HFF-Myc (cell line): ENCODE measurements around the gene USP46.

ENCODE experiments used
- DNase-seq: peaks from one replicate; pipeline ENCODE4 v3.0.0-alpha.2; 2011; ENCODE audit warnings: low read depth; ENCODE audit errors: extremely low read depth
- H3K4me3 ChIP-seq: replicated peaks from 2 replicates; pipeline ENCODE4 v1.5.1; 2011; ENCODE audit warnings: low read depth, mild to moderate bottlenecking, control low read depth, low read length
- TF ChIP-seq, protein P1 (sequence below): IDR thresholded peaks from 2 replicates; pipeline ENCODE4 v1.5.1; 2012; ENCODE audit warnings: mild to moderate bottlenecking, low read depth, low read length, control low read depth; ENCODE audit errors: missing control alignments

USP46 gene

DNA sequence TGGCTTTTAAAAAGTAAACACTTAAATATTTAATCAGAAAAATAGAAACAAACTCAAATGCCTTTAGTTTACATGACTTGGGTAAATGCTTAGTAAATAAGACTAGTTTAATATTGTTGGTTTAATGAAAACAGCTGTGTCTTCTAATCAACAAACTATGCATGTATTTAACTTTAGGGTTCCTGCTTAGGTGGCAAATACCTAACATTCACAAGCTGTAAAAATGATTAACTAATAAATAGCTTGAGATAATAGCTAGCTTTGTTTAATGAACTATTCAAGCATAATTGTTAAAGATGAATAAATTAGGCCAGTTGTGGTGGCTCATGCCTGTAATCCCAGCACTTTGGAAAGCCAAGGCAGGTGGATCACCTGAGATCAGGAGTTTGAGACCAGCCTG lies 30.0 kb upstream of the USP46 start:
- TF ChIP-seq, protein P1, sequence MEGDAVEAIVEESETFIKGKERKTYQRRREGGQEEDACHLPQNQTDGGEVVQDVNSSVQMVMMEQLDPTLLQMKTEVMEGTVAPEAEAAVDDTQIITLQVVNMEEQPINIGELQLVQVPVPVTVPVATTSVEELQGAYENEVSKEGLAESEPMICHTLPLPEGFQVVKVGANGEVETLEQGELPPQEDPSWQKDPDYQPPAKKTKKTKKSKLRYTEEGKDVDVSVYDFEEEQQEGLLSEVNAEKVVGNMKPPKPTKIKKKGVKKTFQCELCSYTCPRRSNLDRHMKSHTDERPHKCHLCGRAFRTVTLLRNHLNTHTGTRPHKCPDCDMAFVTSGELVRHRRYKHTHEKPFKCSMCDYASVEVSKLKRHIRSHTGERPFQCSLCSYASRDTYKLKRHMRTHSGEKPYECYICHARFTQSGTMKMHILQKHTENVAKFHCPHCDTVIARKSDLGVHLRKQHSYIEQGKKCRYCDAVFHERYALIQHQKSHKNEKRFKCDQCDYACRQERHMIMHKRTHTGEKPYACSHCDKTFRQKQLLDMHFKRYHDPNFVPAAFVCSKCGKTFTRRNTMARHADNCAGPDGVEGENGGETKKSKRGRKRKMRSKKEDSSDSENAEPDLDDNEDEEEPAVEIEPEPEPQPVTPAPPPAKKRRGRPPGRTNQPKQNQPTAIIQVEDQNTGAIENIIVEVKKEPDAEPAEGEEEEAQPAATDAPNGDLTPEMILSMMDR: no peak
- H3K4me3 ChIP-seq: no peak overlapping the region
- DNase-seq: no peak

DNA sequence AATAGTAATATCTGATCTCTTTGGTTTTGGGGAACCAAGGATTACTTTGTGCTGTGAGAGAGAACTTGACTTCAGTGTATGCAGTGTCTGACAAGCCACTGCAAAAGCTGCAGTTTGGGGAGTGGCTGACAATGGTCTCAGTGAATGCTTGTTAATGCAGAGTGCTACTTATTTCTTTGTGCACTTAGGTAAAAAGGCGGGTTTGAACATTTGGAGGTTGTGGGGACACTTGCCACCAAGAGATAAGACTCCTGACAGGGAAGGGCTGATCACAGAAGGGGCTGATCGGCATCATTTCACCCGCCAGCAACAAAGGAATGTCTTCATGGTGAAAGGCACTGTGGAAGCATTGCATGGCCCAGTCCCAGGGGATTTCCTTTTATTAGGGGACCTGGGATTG lies 28.6 kb upstream of the USP46 start:
- no peak for DNase-seq
- TF ChIP-seq, protein P1: no peak

DNA sequence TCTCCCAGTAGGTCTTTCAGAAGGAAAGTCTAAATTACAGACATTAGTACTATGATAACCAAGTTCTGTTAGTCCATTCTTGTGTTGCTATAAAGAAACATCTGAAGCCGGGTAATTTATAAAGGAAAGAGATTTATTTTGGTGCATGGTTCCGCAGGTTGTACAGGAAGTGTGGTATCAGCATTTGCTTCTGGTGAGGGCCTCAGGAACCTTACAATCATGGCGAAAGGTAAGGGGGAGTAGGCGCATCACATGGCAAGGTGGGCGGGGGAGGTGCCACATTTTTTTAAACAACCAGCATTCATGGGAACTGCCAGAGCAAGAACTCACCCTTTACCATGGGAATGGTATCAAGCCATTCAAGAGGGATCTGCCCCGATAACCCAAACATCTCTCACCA lies 26.2 kb upstream of the USP46 start:
- TF ChIP-seq, protein P1: no peak
- DNase-seq: no peak
- no peak overlapping the region for H3K4me3 ChIP-seq

More for the DNA sequence above, 28.6 kb upstream of the USP46 start:
- H3K4me3 ChIP-seq: no peak overlapping the region

DNA sequence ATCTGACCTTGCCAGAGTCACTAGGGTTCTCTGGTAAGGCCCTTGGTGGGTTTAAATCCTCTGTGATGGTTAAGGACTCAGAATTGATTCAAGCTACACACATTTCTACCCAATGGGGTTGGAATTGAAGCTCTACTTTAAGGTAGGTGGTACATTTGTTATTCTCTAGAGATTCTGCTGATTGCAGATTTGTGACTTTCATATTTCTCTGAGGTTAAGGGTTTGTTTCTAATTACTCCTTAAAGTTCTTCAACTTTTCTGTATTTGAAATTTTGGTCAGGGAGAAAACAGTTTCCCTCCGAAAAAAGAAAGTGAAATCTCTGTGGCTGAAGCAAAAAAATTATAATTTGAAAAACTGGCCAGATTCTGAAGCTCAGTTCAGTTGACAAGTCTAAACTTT lies 25.8 kb upstream of the USP46 start:
- TF ChIP-seq, protein P1: no peak
- no peak for DNase-seq
- no peak overlapping the region for H3K4me3 ChIP-seq

DNA sequence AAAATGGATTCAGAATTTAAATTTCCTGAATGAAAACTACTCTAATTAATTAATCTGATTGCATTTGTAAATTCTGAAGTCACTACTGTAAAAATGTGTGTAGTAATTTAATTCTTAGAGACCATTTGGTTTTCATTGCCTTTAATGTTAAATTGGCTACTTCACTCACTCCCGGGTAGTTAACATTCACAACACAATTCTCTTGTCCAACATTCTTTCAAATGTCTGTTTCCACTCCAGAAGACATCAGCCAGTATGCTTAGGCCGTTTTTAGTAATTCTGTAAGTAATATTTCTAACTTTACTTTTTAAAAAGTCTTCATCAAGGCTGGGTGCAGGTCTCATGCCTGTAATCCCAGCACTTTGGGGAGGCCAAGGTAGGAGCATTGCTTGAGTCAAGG lies 21.3 kb upstream of the USP46 start:
- no peak for DNase-seq
- H3K4me3 ChIP-seq: no peak overlapping the region
- TF ChIP-seq, protein P1: no peak

DNA sequence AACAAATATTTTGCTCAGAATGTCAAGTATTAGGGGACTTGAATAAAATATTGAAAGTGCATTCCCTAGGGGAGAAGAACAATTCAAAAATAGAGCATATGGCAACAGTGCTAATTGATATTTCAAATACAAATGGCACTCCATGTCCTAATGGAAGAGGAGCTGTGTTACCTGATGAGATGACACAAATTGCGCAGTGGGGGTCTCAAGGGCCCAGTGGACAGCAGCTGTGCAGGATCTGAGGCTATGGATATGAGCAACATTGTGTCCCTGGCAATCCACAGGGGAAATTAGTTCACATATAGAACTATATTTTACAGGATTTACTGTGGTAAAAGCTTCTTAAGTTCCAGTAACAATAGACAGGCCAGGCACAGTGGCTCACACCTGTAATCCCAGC lies 17.4 kb upstream of the USP46 start:
- no peak overlapping the region for H3K4me3 ChIP-seq
- no peak for DNase-seq
- TF ChIP-seq, protein P1: no peak

DNA sequence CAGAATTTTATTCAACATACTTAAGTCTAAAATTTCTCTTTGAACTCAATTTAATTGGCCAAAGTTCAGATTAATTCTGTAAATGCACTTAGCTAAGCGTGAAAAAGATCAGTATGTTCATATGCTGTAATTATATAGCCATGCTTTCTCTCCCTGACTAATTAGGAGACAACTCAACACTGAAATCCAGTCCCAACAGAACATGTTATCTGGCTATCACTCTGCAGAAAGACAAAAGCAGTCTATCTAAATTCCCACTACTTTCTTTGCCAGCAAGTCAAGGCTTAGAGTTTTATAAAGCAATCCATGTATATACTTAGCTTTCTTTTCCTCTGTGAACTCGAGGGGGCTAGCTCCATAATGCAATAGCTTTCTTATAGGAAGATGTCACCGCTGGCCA lies 16.0 kb upstream of the USP46 start:
- TF ChIP-seq, protein P1: no peak
- DNase-seq: no peak
- H3K4me3 ChIP-seq: no peak overlapping the region
